Measurements from ENCODE around the gene GALNTL6. TPM values are rescaled to one million over a fixed set of nuclear protein-coding genes. Genes with fewer than 3 reads are reported as not detected.

GALNTL6 gene
- total RNA-seq, 1 donor from 2014 or later = not detected

DNA sequence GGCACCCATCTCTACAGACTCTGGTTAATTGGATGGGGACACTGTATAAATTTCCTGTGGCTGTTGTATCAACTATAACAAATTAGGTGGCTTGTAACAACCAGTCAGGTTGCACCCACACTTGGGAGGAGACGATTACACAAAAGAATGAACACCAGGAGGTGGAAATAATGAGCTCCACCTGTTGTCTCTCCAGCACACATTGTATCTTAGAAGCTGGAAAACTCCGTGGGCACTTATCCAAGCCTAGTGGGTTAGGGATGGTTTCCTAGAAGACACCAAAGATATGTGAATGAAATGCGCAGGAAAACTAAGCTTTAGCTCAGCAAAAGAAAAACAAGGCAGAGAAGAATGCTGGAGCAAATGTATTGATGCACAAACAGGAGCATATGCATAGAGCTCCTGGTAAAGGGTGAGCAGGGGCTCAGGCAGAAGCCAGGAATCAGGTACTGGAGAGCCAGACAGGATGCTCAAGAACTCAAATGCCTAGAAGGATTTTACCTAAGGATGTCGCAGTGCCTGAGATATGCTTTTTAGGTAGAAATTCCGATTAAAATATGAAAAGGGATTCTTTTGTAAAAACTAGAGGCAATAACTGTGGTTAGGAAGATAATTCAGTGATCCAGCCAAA lies 111.7 kb downstream of the GALNTL6 start:
- no peak for DNase-seq
- Mint-ChIP-seq H3K9me3 (peaks cover 1% of the 10 kb centered on the region), H3K36me3 (ENCODE audit: low read depth) (no peaks in the 10 kb centered on the region), H3K27me3 (no peaks in the 10 kb centered on the region), H3K4me1 (no peaks in the 10 kb centered on the region), H3K4me3 (no peak overlapping the region), H3K27ac (no peak overlapping the region)
- intact Hi-C loops (cut with micrococcal nuclease) = no loop called here

DNA sequence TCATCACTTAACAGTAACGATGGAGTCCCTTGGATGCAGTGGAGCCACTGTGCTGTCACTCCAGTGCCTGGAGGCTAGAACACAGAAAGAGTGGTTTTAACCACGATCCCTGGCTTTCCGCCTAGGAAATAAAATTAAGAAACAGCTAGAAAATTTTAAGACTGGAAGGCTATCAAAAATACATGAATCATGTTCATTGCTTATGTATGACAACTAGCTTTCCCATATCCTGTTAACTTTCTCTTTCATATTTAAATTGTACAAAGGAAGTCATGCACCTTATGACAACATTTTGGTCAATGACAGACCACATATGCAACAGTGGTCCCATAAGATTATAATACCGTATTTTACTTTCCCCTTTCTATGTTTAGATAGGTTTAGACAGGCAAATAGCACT lies 115.1 kb downstream of the GALNTL6 start:
- no peak for DNase-seq
- Mint-ChIP-seq H3K27ac (no peak overlapping the region), H3K9me3 (no peaks in the 10 kb centered on the region), H3K4me1 (no peaks in the 10 kb centered on the region), H3K4me3 (no peak overlapping the region), H3K36me3 (ENCODE audit: low read depth) (no peaks in the 10 kb centered on the region), H3K27me3 (no peaks in the 10 kb centered on the region)
- intact Hi-C loops (cut with micrococcal nuclease) = no loop called here

DNA sequence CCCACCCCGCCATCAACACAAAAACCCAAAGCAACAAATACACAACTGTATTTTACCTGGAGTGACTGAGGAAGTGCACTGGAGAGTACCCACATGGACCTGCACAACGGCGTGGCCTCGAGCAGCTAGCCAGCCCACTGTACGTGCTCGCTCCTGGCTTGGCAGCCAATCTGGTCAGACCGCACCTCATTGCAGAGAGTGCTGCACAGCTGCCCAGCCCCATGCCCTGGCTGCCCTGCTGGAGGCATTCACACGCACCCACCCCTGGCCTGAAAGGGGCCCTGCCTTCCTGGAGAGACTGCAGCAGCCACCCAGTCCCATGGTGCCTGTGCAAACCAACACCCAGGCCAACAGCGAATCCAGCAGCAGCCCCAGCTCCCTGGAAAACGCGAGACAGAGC lies 116.3 kb downstream of the GALNTL6 start:
- Mint-ChIP-seq H3K27ac (no peak overlapping the region), H3K4me3 (no peak overlapping the region), H3K27me3 (no peaks in the 10 kb centered on the region), H3K36me3 (ENCODE audit: low read depth) (no peaks in the 10 kb centered on the region), H3K9me3 (no peaks in the 10 kb centered on the region), H3K4me1 (no peaks in the 10 kb centered on the region)
- intact Hi-C loops (cut with micrococcal nuclease) = no loop called here
- DNase-seq = no peak

GRCh38 chr4:171929907-171930306 lies 116.7 kb downstream of the GALNTL6 start:
- Mint-ChIP-seq H3K4me1 (no peaks in the 10 kb centered on the region), H3K27ac (no peak overlapping the region), H3K4me3 (no peak overlapping the region), H3K27me3 (no peaks in the 10 kb centered on the region), H3K36me3 (ENCODE audit: low read depth) (no peaks in the 10 kb centered on the region), H3K9me3 (no peaks in the 10 kb centered on the region)
- intact Hi-C loops (cut with micrococcal nuclease) = no loop called here
- no peak for DNase-seq

DNA sequence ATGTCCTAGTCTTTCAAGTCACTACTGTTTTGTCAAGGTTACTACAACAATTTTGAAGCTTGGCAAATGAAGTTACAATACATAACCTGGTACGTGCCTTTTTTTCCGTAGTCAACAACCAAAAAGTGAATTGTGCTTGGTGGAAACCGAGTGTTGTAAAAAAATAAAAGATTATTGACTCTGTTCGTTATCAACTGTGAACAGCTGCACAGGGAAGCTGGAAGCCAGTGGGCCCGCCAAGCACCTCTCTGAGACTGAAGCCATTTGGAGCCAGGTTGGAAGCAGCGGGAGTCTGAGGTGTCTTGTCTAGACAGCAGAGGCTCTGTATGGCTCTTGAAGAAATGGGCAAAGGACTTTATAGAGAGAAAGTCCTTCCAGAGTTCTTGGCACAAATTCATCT lies 119.0 kb downstream of the GALNTL6 start:
- no peak for DNase-seq
- Mint-ChIP-seq H3K36me3 (ENCODE audit: low read depth) (no peaks in the 10 kb centered on the region), H3K4me1 (no peaks in the 10 kb centered on the region), H3K27me3 (no peaks in the 10 kb centered on the region), H3K27ac (no peak overlapping the region), H3K4me3 (no peak overlapping the region), H3K9me3 (no peaks in the 10 kb centered on the region)
- intact Hi-C loops (cut with micrococcal nuclease) = no loop called here

DNA sequence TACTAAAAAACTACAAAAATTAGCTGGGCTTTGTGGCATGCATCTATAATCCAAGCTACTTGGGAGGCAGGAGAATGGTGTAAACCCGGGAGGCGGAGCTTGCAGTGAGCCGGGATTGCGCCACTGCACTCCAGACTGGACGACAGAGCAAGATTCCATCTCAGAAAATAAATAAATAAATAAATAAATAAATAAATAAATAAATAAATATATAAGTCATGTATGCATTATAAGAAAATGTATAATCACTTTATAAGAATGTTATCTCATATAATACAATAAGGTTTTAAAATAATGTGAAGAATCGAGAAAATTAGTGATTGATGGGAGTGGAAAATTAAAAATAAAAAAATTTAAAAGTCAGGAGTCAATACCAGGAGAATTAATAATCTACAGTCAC lies 127.5 kb downstream of the GALNTL6 start:
- Mint-ChIP-seq H3K36me3 (ENCODE audit: low read depth) (no peaks in the 10 kb centered on the region), H3K27me3 (no peaks in the 10 kb centered on the region), H3K4me3 (no peak overlapping the region), H3K4me1 (no peaks in the 10 kb centered on the region), H3K9me3 (no peaks in the 10 kb centered on the region), H3K27ac (no peak overlapping the region)
- no peak for DNase-seq
- intact Hi-C loops (cut with micrococcal nuclease) = no loop called here

DNA sequence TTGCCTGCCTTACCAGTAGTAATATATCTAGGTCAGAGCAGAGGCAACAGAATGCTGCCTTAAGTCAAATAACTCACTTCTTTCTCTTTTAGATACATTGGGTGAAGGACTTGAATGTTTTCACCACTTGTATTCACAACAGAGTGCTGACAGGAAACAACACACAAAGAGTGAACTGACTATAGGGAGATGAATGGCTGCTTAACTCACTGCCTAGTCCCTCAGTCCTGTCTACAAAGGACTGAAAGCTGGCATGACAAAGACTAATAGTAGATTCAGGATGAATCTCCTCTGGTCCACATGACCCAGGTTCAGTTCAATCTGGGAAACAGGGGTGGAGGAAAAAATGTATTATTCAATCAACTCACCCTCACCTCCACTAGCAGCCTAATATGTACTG lies 134.2 kb downstream of the GALNTL6 start:
- Mint-ChIP-seq H3K4me1 (no peaks in the 10 kb centered on the region), H3K4me3 (no peak overlapping the region), H3K36me3 (ENCODE audit: low read depth) (no peaks in the 10 kb centered on the region), H3K27ac (no peak overlapping the region), H3K9me3 (no peaks in the 10 kb centered on the region), H3K27me3 (no peaks in the 10 kb centered on the region)
- no peak for DNase-seq
- intact Hi-C loops (cut with micrococcal nuclease) = no loop called here

DNA sequence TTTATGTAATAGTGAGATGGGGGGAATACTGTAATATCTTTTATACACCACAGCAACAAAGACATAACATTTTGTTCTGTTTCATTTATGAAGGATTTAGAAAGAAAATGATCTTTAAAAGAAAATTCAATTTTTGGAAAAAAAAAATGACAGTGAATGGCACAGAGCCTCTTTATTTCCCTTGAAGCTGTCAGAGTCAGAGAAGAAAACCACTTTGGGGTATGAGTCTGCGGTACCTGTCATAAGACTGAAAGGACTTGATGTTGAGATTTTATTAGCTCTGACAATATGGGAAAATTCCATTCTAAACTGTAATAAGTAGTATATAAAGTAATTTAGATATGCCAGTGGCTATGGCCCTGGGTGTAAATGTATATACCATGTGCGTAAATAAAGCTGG lies 134.8 kb downstream of the GALNTL6 start:
- no peaks in the 10 kb centered on the region for H3K4me1 Mint-ChIP-seq
- no peak for DNase-seq
- no peaks in the 10 kb centered on the region for H3K27me3 Mint-ChIP-seq
- H3K36me3 Mint-ChIP-seq (ENCODE audit: low read depth) = no peaks in the 10 kb centered on the region
- H3K27ac Mint-ChIP-seq = no peak overlapping the region
- no peaks in the 10 kb centered on the region for H3K9me3 Mint-ChIP-seq
- H3K4me3 Mint-ChIP-seq = no peak overlapping the region
- intact Hi-C loops (cut with micrococcal nuclease) = no loop called here

DNA sequence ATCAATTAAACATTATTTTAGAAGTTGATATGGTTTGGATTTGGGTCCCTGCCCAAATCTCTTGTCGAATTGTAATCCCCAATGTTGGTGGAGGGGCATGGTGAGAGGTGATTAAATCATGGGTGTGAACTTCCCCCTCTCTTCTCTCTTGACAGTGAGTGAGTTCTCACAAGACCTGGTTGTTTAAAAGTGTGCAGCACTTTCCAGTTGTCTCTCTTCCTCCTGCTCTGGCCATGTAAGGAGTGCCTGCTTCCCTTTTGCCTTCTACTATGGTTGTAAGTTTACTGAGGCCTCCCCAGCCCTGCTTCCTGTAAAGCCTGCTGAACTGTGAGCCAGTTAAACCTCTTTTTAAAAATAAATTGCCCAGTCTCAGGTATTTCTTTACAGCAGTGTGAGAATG lies 141.4 kb downstream of the GALNTL6 start:
- H3K4me3 Mint-ChIP-seq = no peak overlapping the region
- H3K4me1 Mint-ChIP-seq = no peaks in the 10 kb centered on the region
- H3K9me3 Mint-ChIP-seq = no peaks in the 10 kb centered on the region
- no peak overlapping the region for H3K27ac Mint-ChIP-seq
- H3K27me3 Mint-ChIP-seq = no peaks in the 10 kb centered on the region
- intact Hi-C loops (cut with micrococcal nuclease) = no loop called here
- no peaks in the 10 kb centered on the region for H3K36me3 Mint-ChIP-seq (ENCODE audit: low read depth)
- no peak for DNase-seq

GRCh38 chr4:171956678-171957077 lies 143.5 kb downstream of the GALNTL6 start:
- no peak overlapping the region for H3K27ac Mint-ChIP-seq
- H3K4me3 Mint-ChIP-seq = no peak overlapping the region
- no peaks in the 10 kb centered on the region for H3K36me3 Mint-ChIP-seq (ENCODE audit: low read depth)
- H3K4me1 Mint-ChIP-seq = no peaks in the 10 kb centered on the region
- H3K9me3 Mint-ChIP-seq = no peaks in the 10 kb centered on the region
- no peaks in the 10 kb centered on the region for H3K27me3 Mint-ChIP-seq
- intact Hi-C loops (cut with micrococcal nuclease) = no loop called here
- DNase-seq = no peak

- no peak overlapping the region for H3K27ac Mint-ChIP-seq
- intact Hi-C loops (cut with micrococcal nuclease) = no loop called here
- H3K4me1 Mint-ChIP-seq = no peaks in the 10 kb centered on the region
Observed at GRCh38 chr4:171962110-171962509, 148.9 kb downstream of the GALNTL6 start.

DNA sequence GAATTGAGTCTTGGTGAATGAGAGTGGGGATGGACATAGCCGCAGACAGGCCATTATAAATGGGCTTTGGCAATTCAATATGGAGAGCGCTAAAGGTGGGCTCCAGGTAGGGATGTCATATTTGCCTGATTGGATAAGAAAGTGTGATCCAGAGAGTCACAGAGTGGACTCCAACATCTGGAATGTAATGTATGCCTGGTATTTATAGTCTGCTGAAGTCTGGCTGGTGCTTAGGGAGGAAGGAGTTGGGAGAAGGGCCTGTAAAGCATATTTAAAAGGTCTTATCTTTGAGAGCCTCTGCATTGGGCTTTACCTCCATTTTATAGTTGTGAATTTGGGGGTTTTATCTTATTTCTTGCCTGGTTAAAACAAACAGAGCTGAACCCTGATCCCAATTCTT lies 153.2 kb downstream of the GALNTL6 start:
- intact Hi-C loops (cut with micrococcal nuclease) = no loop called here
- H3K4me3 Mint-ChIP-seq = no peak overlapping the region
- no peaks in the 10 kb centered on the region for H3K4me1 Mint-ChIP-seq
- no peak for DNase-seq
- no peak overlapping the region for H3K27ac Mint-ChIP-seq
- H3K9me3 Mint-ChIP-seq = no peaks in the 10 kb centered on the region
- H3K36me3 Mint-ChIP-seq (ENCODE audit: low read depth) = no peaks in the 10 kb centered on the region
- no peaks in the 10 kb centered on the region for H3K27me3 Mint-ChIP-seq

More at GRCh38 chr4:171962110-171962509, 148.9 kb downstream of the GALNTL6 start:
- H3K27me3 Mint-ChIP-seq = no peaks in the 10 kb centered on the region
- no peaks in the 10 kb centered on the region for H3K36me3 Mint-ChIP-seq (ENCODE audit: low read depth)
- no peak for DNase-seq
- H3K9me3 Mint-ChIP-seq = no peaks in the 10 kb centered on the region
- H3K4me3 Mint-ChIP-seq = no peak overlapping the region

DNA sequence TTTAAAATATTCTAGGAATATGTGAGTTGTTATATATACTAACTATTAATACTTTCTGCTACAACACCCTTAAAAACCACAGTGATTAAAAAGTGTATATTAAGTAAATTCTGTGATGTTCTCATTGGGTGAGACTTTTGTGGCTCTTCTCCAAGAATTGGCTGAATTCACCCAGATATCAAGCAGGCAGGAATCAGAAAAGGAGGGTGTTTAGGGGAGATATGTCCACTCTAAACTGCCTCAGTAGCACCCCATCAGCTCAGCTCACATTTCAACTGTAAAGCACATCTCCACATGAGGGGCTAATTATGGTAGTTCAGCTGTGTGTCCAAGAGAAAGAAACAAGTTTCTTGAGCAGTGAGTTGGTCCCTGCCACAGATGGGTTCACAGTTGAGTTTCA lies 165.0 kb downstream of the GALNTL6 start:
- intact Hi-C loops (cut with micrococcal nuclease) = no loop called here
- H3K4me1 Mint-ChIP-seq = no peaks in the 10 kb centered on the region
- DNase-seq = no peak
- no peak overlapping the region for H3K4me3 Mint-ChIP-seq
- H3K27ac Mint-ChIP-seq = no peak overlapping the region
- H3K27me3 Mint-ChIP-seq = no peaks in the 10 kb centered on the region
- no peaks in the 10 kb centered on the region for H3K36me3 Mint-ChIP-seq (ENCODE audit: low read depth)
- H3K9me3 Mint-ChIP-seq = no peaks in the 10 kb centered on the region

DNA sequence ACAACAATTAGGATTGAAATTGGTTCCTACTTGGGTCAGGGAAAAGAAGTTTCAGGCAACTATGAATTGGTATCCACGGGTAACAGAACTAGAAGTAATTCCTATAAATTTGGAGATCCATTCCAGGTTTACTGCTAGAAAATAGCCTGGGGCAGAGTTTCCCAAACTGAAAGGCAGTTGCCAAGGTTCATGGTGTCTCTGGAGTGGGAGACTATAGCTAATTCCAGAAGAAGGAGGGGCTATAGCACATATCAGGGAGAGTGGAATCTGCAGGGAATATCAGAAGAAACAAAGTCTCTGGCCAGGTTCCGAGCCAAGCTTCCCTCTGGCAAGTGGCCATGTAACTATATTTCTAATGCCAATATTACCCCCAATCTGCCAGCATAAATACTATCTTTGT lies 166.3 kb downstream of the GALNTL6 start:
- intact Hi-C loops (cut with micrococcal nuclease) = no loop called here
- DNase-seq = no peak
- no peak overlapping the region for H3K4me3 Mint-ChIP-seq
- H3K36me3 Mint-ChIP-seq (ENCODE audit: low read depth) = no peaks in the 10 kb centered on the region
- H3K27me3 Mint-ChIP-seq = no peaks in the 10 kb centered on the region
- no peaks in the 10 kb centered on the region for H3K9me3 Mint-ChIP-seq
- H3K4me1 Mint-ChIP-seq = no peaks in the 10 kb centered on the region
- no peak overlapping the region for H3K27ac Mint-ChIP-seq

- intact Hi-C loops (cut with micrococcal nuclease) = no loop called here
- Mint-ChIP-seq H3K27ac (no peak overlapping the region), H3K36me3 (ENCODE audit: low read depth) (no peaks in the 10 kb centered on the region), H3K27me3 (no peaks in the 10 kb centered on the region), H3K4me1 (no peaks in the 10 kb centered on the region), H3K4me3 (no peak overlapping the region), H3K9me3 (no peaks in the 10 kb centered on the region)
- no peak for DNase-seq
Observed at GRCh38 chr4:171981185-171981584, 168.0 kb downstream of the GALNTL6 start.

All from activated CD4-positive, alpha-beta T cell treated with anti-CD3 and anti-CD28 coated beads, Interleukin-2, amount 10 ng/mL, durations not matched to agents 24 days and 14 days (primary cell).